Activated CD8-positive, alpha-beta memory T cell treated with anti-CD3 and anti-CD28 coated beads for 36 hours (primary cell): ENCODE data around the gene TTLL11. TPM values are rescaled to one million over a fixed set of nuclear protein-coding genes. Genes with fewer than 3 reads are reported as not detected.
"Not testable (repeated sequence)": the region's sequence is repeated elsewhere in the genome, so short reads cannot be mapped to it uniquely, and the experiment has no call there.

Source experiments
- CTCF ChIA-PET: fragments of 350-600 bp; sonication (Branson Sonifier 250); formaldehyde crosslinking; loops from one replicate; lab custom pipeline; 2021; ENCODE audit warnings: antibody characterized with exemption; lab: Charles Lee
- POLR2A ChIA-PET: fragments of 350-600 bp; sonication (Branson Sonifier 250); formaldehyde crosslinking; loops from one replicate; lab custom pipeline; 2021; ENCODE audit warnings: antibody characterized with exemption; lab: Charles Lee
- total RNA-seq, 2 experiments: library from RNA; stranded (reverse); gene quantifications; one replicate each; pipeline ENCODE4 v1.2.3, GENCODE V29; 2021

Gene TTLL11
- total RNA-seq, 2 experiments from 2014 or later = 2.0 to 2.6 TPM

GRCh38 chr9:121912812-121913627 is 180.1 kb downstream of the TTLL11 start:
- CTCF ChIA-PET = no interaction called here
- POLR2A ChIA-PET = no interaction called here

GRCh38 chr9:121910491-121911040 is 182.5 kb downstream of the TTLL11 start:
- ChIA-PET POLR2A (no interaction called here), CTCF (no interaction called here)

DNA sequence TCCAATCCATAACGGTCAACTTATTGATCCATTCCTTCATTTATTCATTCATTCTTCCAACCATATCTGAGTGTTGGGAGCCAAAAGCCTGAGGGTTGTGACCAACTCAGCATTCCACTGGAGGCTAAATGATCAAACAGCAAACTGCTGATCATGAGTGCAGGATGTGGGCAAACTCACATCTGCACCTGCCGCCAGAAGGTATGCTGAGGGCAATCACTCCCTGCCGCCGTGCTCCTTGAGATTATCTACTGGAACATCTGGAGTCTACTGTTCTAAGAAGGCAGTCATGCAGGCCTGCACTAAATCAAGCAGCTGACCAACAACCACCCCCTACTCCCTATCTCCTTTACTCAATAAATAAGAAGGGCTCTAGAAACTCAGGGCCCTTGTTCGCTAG is 184.0 kb downstream of the TTLL11 start:
- CTCF ChIA-PET = no interaction called here

DNA sequence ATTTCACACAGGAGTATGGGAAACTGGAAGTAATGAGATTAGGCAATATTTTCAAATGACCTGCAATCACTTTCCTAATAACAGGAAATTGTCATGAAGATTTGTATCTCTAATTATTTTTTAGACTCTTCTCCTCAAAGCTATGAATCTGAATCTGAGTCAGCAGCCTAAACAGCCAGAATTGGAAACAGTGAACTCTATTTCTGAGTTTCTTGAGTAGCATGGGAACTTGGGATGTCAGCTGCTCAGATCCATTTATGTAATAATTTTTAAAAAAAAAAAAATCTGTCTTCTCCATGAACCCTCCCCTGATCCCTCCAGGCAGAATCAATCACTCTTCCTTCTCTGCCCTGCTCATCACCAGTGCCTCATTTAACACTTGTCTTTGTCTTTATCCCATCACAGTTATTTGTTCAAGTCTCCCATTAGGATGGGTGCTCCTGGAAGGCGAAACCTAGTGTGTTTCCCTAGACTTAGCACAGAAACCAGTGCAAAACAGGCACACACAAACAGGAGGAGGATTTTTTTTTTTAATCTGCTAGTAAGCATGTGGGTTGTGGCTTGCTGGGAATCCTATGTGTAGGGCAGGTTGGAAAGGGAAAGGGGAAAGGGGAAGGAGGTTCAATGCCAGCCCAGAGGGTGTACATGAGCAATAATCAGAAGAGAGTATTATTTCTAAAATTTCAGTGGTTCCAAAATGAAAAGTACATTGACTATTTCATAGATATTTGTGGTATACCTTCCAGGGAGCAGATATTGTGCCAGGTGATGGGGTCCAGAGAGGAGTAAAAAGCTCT is 186.8 kb downstream of the TTLL11 start:
- POLR2A ChIA-PET = no interaction called here

More for the DNA sequence above, 184.0 kb downstream of the TTLL11 start:
- POLR2A ChIA-PET = no interaction called here

GRCh38 chr9:121902461-121903135 is 190.5 kb downstream of the TTLL11 start:
- CTCF ChIA-PET = no interaction called here
- POLR2A ChIA-PET = no interaction called here

More for the DNA sequence above, 186.8 kb downstream of the TTLL11 start:
- CTCF ChIA-PET = no interaction called here

DNA sequence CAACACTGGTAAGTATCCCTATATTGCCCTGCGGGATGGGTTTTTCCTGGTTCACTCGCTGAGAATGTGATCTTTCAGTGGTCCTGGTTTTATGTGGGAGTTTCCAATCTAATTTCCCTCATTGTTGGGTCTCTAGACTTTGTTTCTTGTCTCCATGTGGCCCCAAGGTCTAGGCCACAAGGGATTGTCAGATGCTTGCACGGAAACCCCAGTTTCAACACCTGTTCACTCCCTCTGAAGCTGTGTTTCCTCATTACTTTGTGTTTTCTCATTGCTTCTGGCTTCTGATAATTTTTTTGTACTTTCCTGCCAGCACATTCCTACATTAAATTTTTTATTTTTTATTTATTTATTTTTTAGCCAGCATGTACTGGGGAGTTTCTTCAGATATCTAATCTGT is 191.5 kb downstream of the TTLL11 start:
- ChIA-PET CTCF (no interaction called here), POLR2A (no interaction called here)

DNA sequence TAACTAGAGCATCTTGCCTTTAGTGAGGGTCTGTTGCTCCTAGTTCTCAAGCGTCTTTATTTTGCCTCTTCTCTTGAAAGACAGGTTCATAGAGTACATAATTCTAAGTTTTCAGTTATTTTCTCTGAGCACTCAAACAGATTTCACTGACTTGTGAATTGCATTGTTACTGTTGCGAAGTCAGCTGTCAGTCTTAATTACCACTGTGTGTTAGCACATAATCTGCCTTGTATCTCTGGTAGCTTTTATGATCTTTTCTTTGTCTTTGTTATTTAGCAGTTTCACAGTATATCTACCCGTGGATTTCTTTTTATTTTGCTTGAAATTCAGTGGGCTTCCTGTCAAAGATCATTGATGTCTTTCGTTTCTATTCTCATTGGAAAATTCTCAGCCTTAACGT is 192.9 kb downstream of the TTLL11 start:
- ChIA-PET POLR2A (no interaction called here), CTCF (no interaction called here)

- CTCF ChIA-PET = interaction anchor here (0.5 kb wide), 1 partner anchor 132 kb away, joined by 3 read pairs; no protein-coding TSS in a partner anchor
- POLR2A ChIA-PET = no interaction called here
These were observed 194.3 kb downstream of the TTLL11 start for GRCh38 chr9:121898856-121899255.

DNA sequence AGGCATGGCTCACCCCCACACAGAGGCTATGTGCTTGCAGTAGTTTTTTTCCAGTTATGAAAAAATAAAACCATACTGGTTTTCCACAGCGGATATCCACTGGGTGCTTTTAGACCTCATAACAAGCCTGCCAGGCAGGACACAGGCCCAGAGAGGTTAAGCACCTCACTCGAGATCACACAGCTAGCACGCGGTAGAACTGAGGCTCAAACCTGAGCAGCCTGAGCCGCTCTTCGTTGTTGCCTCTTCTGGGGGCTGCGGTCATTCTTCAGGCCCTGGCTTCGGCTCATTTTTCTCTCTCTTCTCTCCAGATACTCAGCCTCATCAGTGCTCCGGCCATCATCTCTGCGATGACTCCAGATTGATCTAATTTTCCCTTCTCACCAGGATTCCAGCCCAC is 196.0 kb downstream of the TTLL11 start:
- POLR2A ChIA-PET = no interaction called here
- CTCF ChIA-PET = no interaction called here

GRCh38 chr9:121896545-121896943 is 196.6 kb downstream of the TTLL11 start:
- ChIA-PET POLR2A (no interaction called here), CTCF (no interaction called here)

DNA sequence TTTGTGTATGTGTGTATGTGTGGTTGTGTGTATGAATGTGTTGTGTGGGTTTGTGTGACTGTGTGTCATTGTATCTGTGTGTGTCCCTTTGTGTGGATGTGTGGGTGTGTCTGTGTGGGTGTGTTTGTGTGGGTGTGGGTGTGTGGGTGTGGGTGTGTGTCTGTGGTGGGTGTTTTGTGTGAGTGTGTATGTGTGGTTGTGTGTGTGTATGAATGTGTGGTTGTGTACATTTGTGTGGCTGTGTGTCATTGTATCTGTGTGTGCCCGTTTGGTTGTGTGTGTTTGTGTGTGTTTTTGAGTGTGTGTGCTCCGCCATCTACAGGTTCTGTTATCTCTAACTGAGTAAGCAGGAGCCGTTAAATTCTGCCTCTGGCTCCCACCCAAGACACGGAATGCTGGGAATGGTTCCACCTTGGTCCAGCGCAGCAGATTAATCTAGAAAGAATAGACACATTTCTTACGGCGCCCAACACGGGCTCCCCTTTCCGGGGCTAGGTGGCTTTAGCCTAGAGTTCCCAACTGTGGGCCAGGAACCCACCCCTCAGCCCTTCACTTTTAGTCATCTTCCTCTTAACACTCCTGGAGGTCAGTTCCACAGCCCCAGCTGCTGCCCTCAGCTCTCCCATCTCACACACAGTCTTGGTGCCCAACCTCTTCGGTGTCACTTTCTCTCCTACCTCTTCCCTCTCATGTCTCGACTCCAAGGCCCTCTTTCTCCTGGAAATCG is 197.1 kb downstream of the TTLL11 start:
- ChIA-PET POLR2A (no interaction called here), CTCF (no interaction called here)

DNA sequence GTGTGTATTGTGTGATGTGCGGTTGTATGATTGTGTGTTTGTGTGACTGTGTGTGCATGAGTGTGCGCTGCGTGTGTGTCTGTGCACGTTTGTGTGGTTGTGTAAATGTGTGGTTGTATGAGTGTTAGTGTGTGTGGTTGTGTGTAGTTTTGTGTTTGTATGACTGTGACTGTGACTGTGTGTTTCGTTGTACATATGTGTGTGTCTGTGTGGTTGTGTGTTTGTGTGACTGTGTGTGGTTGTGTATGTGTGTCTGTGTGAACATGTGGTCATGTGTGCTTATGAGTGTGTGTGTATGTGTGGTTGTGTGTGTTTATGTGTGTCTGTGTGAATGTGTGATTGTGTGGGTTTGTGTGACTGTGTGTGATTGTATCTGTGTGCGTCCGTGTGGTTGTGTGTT is 197.8 kb downstream of the TTLL11 start:
- ChIA-PET POLR2A (no interaction called here), CTCF (no interaction called here)

DNA sequence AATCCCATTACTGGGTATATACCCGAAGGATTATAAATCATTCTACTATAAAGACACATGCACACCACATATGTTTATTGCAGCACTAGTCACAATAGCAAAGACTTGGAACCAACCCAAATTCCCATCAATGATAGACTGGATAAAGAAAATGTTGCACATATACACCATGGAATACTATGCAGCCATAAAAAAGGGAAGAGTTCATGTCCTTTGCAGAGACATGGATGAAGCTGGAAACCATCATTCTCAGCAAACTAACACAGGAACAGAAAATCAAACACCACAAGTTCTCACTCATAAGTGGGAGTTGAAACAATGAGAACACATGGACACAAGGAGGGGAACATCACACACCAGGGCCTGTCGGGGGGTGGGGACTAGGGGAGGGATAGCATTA is 198.7 kb downstream of the TTLL11 start:
- POLR2A ChIA-PET, CTCF ChIA-PET: not testable (repeated sequence)

DNA sequence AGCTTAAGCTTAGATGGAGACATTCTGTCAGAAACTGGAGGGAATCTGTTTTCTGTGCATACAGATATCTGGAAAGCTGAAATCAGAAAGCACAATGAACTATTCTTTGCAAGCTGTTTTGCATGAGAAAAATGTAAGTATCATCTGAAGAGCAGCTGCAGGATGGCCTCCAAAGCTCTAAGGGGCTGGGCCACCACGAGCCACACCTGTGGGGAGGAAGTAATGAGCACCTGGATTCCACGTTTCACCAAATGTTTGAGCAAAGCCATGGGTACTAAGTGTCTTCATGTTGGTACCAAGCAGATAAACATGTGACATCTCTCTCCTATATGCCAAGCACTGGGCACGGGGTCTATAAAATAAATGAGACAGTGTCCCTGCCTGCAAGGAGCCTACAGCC is 199.3 kb downstream of the TTLL11 start:
- CTCF ChIA-PET = no interaction called here
- POLR2A ChIA-PET = no interaction called here

DNA sequence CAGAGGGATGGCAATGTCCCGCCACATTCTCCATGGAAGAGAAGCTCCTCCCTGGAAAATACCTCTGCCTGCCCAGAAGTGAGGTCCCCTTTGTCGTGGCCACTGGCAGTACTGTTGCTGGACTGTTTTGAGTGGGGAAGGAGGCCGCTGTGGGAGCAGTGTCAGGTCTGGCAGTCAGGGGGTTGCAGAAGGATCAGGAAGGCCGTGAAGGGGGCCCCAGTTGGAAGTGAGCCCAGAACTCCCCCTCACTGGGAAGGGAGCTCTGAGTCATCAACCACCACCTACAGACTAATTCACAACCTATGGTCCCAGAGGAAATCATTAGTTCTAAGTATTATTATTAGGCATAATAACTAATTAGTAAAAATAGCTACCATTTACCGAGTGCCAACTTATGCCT is 200.4 kb downstream of the TTLL11 start:
- ChIA-PET CTCF (no interaction called here), POLR2A (no interaction called here)

DNA sequence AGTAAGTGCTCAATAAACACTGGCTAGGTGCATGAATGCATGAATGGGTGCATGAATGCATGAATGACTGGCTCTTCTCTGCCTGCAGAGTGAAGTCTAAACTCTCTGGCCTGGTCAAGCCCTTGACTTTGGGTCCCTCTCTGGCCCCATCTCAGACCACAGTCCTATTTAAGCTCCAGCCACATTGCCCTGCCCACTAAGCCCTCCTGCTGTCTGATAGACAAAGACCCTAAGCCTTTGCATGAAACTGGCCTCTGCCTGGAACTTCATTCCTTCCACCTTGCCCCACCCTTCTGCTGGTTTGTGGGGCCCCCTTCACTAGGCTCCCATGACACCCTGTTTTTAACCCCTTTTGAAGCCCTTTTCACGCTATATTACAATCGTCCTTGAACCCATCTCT is 202.4 kb downstream of the TTLL11 start:
- ChIA-PET POLR2A (no interaction called here), CTCF (no interaction called here)

- POLR2A ChIA-PET = no interaction called here
These were observed 203.0 kb downstream of the TTLL11 start for GRCh38 chr9:121889990-121890563.

GRCh38 chr9:121888438-121888775 is 204.7 kb downstream of the TTLL11 start:
- ChIA-PET CTCF (no interaction called here), POLR2A (no interaction called here)

More at GRCh38 chr9:121889990-121890563, 203.0 kb downstream of the TTLL11 start:
- CTCF ChIA-PET = no interaction called here
